Prostate gland (tissue), 2 donors: ENCODE measurements around the gene CEMIP.

Source experiments
- CTCF ChIP-seq, 4 experiments: fragments of 200-600 bp in 2 of 4; fragments of 450-650 bp in 2 of 4; sonication (generic) in 2 of 4; IDR thresholded peaks; 1 replicate in 3 of 4; 2 replicates in 1 of 4; pipeline ENCODE4 v1.5.1; 2016 to 2019; ENCODE audit warnings: antibody characterized with exemption in 4 of 4, mild to moderate bottlenecking in 2 of 4, moderate library complexity in 2 of 4
- POLR2A ChIP-seq: fragments of 450-650 bp; IDR thresholded peaks from one replicate; pipeline ENCODE4 v1.6.1; 2016; ENCODE audit warnings: antibody characterized with exemption, mild to moderate bottlenecking
- POLR2AphosphoS5 ChIP-seq: sonication (generic); formaldehyde crosslinking; IDR thresholded peaks from one replicate; pipeline ENCODE4 v1.6.1; 2017; ENCODE audit warnings: antibody characterized with exemption

DNA sequence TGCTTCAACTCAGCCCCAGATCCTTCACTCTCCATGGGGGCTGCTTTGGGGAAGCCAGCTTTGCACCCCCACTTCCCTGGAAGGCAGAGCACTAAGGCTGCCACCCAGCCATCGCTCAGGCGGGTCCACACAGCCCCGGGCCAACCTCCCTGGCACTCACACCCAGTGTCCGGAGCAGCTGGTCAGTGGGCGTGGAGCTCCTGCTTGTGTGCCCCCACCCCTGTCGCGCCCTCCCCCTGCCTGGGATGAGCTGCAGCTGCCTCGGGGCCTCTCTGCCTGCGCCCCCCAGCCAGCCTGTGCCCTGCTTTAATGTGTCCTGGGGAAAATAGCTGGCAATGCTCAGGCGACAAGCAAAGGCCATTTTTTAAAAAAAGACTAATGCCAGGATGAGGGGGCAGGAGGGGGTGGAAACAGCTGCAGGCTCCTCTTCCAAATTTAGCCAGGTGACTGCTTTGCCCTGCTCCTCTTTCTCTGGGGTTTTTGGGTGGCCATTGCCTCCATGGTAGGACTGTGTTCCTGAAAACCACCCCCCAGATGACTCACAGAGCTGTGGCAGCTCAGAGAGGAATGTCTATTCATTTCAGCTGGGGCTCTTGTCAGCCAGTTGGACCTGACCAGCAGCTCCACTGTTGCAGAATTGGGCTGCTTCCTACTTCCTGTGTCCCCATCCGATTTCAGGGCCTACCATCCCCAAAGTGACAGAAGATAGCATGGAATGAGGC lies 65.0 kb downstream of the CEMIP start:
- no peak for TF ChIP-seq POLR2A
- no peak for TF ChIP-seq CTCF (IDR thresholded peaks at IDR 0.05)
- no peak for TF ChIP-seq POLR2AphosphoS5
